GM21786 (cell line): ENCODE measurements around the gene MEGF11.

Source experiments
- ATAC-seq: cut with Tn5 transposase; IDR thresholded peaks from one replicate; pipeline ENCODE4 v1.9.1; 2021; ENCODE audit not compliant: unreplicated experiment

The MEGF11 gene

GRCh38 chr15:66123799-66124198 is 129.8 kb downstream of the MEGF11 start:
- no peak for ATAC-seq

- no peak for ATAC-seq
Measured at GRCh38 chr15:66120422-66120821, 133.1 kb downstream of the MEGF11 start.

- ATAC-seq = no peak
Measured at GRCh38 chr15:66117841-66118240, 135.7 kb downstream of the MEGF11 start.

- ATAC-seq = no peak
Measured at GRCh38 chr15:66115568-66116206, 137.9 kb downstream of the MEGF11 start.

GRCh38 chr15:66114863-66115425 is 138.6 kb downstream of the MEGF11 start:
- no peak for ATAC-seq

GRCh38 chr15:66112388-66112787 is 141.2 kb downstream of the MEGF11 start:
- no peak for ATAC-seq

- no peak for ATAC-seq
Measured at GRCh38 chr15:66111363-66111762, 142.2 kb downstream of the MEGF11 start.

- no peak for ATAC-seq
Measured at GRCh38 chr15:66110864-66111263, 142.7 kb downstream of the MEGF11 start.

- no peak for ATAC-seq
Measured at GRCh38 chr15:66109826-66110225, 143.7 kb downstream of the MEGF11 start.

- no peak for ATAC-seq
Measured at GRCh38 chr15:66108483-66109265, 144.9 kb downstream of the MEGF11 start.

GRCh38 chr15:66107070-66107469 is 146.5 kb downstream of the MEGF11 start:
- no peak for ATAC-seq

GRCh38 chr15:66105286-66106265 is 148.0 kb downstream of the MEGF11 start:
- no peak for ATAC-seq

GRCh38 chr15:66103293-66103590 is 150.3 kb downstream of the MEGF11 start:
- ATAC-seq = no peak

GRCh38 chr15:66102563-66103292 is 150.8 kb downstream of the MEGF11 start:
- no peak for ATAC-seq

- ATAC-seq = no peak
Measured at GRCh38 chr15:66101715-66102395, 151.7 kb downstream of the MEGF11 start.

GRCh38 chr15:66100761-66101160 is 152.8 kb downstream of the MEGF11 start:
- no peak for ATAC-seq

- ATAC-seq = no peak
Measured at GRCh38 chr15:66099950-66100671, 153.4 kb downstream of the MEGF11 start.

GRCh38 chr15:66098022-66098363 is 155.6 kb downstream of the MEGF11 start:
- no peak for ATAC-seq
